ENCODE data around the gene CAPG. TPM values are rescaled to one million over a fixed set of nuclear protein-coding genes. Genes with fewer than 3 reads are reported as not detected.

CAPG gene
- total RNA-seq, 2 experiments from 2014 or later: 167 to 177 TPM

DNA sequence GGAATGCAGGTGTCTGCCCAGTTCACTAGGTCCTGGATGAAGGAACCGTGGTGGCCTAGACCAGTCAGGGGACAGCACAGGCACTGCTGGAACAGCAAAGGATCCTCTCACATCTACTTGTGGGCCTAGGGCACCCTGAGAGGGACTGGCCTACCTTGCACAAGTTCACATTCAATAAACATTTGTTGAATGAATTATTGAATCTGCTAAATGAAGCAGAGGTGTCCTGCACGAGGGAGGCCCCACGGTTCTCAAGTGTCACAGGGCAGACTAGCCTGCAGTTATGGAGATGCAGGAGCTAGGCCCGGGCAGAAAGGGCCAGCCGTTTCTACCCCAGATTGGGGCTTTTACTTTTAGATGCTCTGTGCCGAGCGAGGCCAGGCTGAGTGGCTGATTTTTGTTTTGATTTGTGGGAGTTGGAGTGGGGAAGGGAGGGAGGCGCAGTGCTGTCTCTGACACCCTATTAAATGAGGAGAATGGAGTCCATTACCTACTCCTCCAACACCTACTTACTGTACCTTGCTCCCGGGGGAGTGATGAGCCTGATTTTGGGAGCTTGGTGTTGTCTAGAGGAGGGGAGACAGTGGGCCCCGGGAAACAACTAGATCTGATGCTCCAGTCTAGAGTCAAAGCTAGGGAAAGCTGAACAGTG is 26.8 kb upstream of the CAPG start:
- H3K4me3 Mint-ChIP-seq: peak overlapping the region; percentile 77

GRCh38 chr2:85435981-85436835 is 26.0 kb upstream of the CAPG start:
- Mint-ChIP-seq H3K9me3 (no peaks in the 10 kb centered on the region), H3K27me3 (no peaks in the 10 kb centered on the region), H3K27ac (peak overlapping the region; percentile 47), H3K36me3 (ENCODE audit: low read depth) (no peaks in the 10 kb centered on the region), H3K4me1 (peaks cover 40% of the 10 kb centered on the region), H3K4me3 (no peak overlapping the region)
- POLR2A ChIA-PET: interaction anchor here (0.5 to 7.4 kb wide), 4 partner anchors 10 to 109 kb away, joined by 3 to 143 read pairs (median 12); partner anchors contain the start of genes MAT2A and TGOLN2
- no peak for DNase-seq
- CTCF ChIA-PET: interaction anchor here (2.6 kb wide), 1 partner anchor 116 kb away, joined by 7 read pairs; no protein-coding TSS in a partner anchor

More for the DNA sequence above, 26.8 kb upstream of the CAPG start:
- POLR2A ChIA-PET: interaction anchor here (0.7 to 7.4 kb wide), 14 partner anchors 8 to 159 kb away, joined by 3 to 143 read pairs (median 9); partner anchors contain the start of genes ELMOD3, MAT2A, RETSAT and RNF181
- Mint-ChIP-seq H3K9me3 (no peaks in the 10 kb centered on the region), H3K27ac (peak overlapping the region; percentile 78), H3K36me3 (ENCODE audit: low read depth) (no peaks in the 10 kb centered on the region), H3K4me1 (peaks cover 40% of the 10 kb centered on the region), H3K27me3 (no peaks in the 10 kb centered on the region)
- CTCF ChIA-PET: interaction anchor here (0.7 to 2.7 kb wide), 6 partner anchors 9 to 137 kb away, joined by 3 to 18 read pairs (median 6); partner anchors contain the start of gene MAT2A
- DNase-seq: no peak

GRCh38 chr2:85435220-85435958 is 25.2 kb upstream of the CAPG start:
- POLR2A ChIA-PET: interaction anchor here (2.1 kb wide), 1 partner anchor 103 kb away, joined by 6 read pairs; the partner anchor contains the start of gene MAT2A
- H3K27me3 Mint-ChIP-seq: no peaks in the 10 kb centered on the region
- CTCF ChIA-PET: no interaction called here

DNA sequence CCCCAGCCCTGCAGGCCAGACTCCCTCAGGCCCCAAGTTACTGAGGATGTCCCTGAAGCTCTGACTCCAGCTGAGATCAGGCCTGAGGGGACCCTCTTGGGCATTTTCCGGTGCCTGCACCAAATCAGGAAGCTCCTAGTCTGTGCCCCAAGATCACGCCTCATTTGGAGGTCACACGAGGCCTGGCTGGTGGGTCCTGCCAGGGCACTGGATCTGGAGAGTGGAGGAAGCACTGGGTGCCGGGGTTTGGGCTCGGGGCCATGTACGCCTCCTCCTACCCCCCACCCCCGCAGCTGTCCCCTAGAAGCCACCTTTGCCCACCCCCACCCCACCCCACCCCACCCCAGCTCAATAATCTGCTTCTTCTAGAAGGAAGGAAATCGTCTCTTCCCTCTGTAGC is 24.5 kb upstream of the CAPG start:
- H3K4me3 Mint-ChIP-seq: no peak overlapping the region
- DNase-seq: no peak
- H3K36me3 Mint-ChIP-seq (ENCODE audit: low read depth): no peaks in the 10 kb centered on the region
- no peaks in the 10 kb centered on the region for H3K27me3 Mint-ChIP-seq
- no peaks in the 10 kb centered on the region for H3K9me3 Mint-ChIP-seq
- POLR2A ChIA-PET: interaction anchor here (1.0 to 2.1 kb wide), 2 partner anchors 15 to 104 kb away, joined by 3 to 6 read pairs; partner anchors contain the start of gene MAT2A
- no peak overlapping the region for H3K27ac Mint-ChIP-seq
- H3K4me1 Mint-ChIP-seq: peaks cover 28% of the 10 kb centered on the region
- CTCF ChIA-PET: no interaction called here

More at GRCh38 chr2:85435220-85435958, 25.2 kb upstream of the CAPG start:
- Mint-ChIP-seq H3K4me1 (peaks cover 34% of the 10 kb centered on the region), H3K27ac (no peak overlapping the region), H3K36me3 (ENCODE audit: low read depth) (no peaks in the 10 kb centered on the region), H3K9me3 (no peaks in the 10 kb centered on the region), H3K4me3 (no peak overlapping the region)
- no peak for DNase-seq

DNA sequence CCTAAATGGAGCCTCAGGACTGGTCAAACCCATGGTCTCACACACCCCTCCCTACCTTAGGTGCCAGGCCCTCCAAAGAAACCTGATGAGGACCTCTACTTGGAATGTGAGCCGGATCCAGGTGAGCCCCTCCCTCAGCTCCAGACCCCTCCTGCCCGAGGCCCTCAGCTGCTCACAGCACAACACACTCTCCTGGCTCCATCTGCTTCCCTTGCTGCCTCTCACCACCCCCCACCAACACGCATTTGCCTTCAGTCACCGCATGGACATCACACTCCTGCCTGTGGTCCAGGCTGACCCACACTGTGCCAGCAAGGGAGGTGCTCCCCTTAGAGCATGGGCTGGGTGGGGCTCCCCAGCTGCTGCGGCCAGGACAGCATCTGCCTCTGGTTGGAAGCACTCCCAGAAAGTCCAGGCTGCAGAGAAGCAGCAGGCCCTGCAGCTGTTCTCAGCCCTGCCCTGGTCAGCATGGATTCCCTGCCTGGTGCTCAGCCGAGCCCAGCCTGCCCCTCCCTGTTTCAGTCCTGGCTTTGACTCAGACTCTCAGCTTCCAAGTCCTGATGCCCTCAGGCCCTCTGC is 23.4 kb upstream of the CAPG start:
- POLR2A ChIA-PET: interaction anchor here (2.1 kb wide), 1 partner anchor 105 kb away, joined by 6 read pairs; the partner anchor contains the start of gene MAT2A
- Mint-ChIP-seq H3K27ac (no peak overlapping the region), H3K4me3 (no peak overlapping the region), H3K27me3 (no peaks in the 10 kb centered on the region), H3K36me3 (ENCODE audit: low read depth) (no peaks in the 10 kb centered on the region), H3K4me1 (peaks cover 17% of the 10 kb centered on the region), H3K9me3 (no peaks in the 10 kb centered on the region)
- no peak for DNase-seq
- CTCF ChIA-PET: interaction anchor here (0.6 to 1.1 kb wide), 2 partner anchors 105 to 144 kb away, joined by 3 read pairs; partner anchors contain the start of gene MAT2A

DNA sequence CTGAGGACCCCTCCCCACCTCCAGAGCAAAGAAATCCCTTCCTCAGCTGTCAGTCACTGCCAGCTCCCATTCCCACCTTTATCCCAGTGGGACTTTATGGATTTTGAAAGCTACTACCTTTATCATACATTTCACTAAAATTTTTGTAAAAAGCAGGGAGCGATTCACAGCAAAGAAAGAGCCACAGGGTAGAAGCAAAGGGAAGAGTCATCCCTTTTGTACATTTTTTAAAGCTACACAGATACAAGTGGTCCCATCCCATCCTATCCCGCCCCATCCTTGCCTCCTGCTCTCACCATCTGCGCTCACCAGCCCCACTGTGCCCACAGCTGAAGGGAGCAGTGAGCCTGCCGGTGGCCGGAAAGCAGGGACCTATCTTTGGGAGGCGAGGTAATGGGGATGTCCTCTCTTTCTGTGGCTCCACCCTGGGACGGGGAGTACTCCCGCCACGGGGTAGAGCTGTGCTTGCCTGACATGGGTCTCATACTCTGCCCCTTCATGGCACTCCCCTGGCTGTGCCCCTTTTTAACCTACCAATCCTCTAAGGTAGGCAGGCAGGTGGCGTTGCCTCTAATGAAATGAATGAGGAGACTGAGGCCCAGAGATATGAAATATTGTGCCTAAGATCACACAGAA is 21.5 kb upstream of the CAPG start:
- no peak for DNase-seq
- Mint-ChIP-seq H3K27me3 (no peaks in the 10 kb centered on the region), H3K4me1 (peaks cover 2% of the 10 kb centered on the region), H3K4me3 (no peak overlapping the region), H3K9me3 (no peaks in the 10 kb centered on the region), H3K36me3 (ENCODE audit: low read depth) (no peaks in the 10 kb centered on the region), H3K27ac (no peak overlapping the region)
- ChIA-PET POLR2A (interaction anchor here (1.0 to 4.8 kb wide), 2 partner anchors 12 to 108 kb away, joined by 4 to 44 read pairs; partner anchors contain the start of genes MAT2A and SH2D6), CTCF (interaction anchor here (0.9 kb wide), 1 partner anchor 120 kb away, joined by 3 read pairs; no protein-coding TSS in a partner anchor)

DNA sequence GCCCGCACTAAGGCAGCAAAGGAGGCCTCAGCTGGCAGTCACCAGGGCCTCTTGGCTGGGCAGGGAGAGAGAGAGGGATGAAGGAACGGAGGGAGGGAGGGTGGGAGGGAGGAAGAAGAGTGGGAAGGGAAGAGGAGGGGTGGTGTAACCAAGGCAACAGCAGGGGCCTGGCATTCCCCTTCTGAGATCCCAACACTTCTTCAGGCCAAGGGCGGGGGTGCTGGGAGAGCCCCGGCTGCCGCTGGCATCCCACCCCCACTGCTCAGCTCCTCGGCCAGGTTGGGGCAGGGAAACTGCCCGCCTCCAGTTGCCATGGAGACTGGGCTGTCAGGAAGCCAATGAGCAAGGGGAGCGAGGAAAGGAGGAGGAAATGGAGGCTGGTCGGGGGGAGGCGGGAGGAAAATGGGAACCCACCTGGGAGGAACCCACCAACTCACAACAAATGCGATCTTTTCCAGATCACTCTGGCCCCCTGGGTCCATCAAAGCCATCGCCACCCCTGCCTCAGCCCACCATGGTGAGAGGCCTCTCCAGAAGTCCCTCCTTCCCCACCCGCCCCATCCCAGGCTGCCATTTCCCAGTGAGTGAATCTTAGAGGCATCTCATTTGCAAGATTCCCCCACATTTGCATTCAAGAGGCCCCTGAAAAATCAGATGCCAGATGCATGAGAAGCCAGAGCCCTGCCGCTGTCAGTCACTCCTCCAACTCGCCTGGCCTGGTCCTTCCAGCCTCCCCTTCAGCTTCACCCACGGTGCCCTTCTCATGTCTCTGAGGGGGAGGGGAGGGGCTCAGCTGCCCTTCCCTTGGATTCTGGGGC is 20.8 kb upstream of the CAPG start:
- no peaks in the 10 kb centered on the region for H3K4me1 Mint-ChIP-seq
- DNase-seq: no peak
- no peaks in the 10 kb centered on the region for H3K36me3 Mint-ChIP-seq (ENCODE audit: low read depth)
- H3K9me3 Mint-ChIP-seq: no peaks in the 10 kb centered on the region
- ChIA-PET POLR2A (interaction anchor here (1.0 to 4.8 kb wide), 3 partner anchors 12 to 115 kb away, joined by 4 to 44 read pairs (median 4); partner anchors contain the start of genes MAT2A and SH2D6), CTCF (interaction anchor here (0.9 to 3.4 kb wide), 2 partner anchors 12 to 121 kb away, joined by 3 to 17 read pairs; partner anchors contain the start of gene SH2D6)
- H3K27me3 Mint-ChIP-seq: no peaks in the 10 kb centered on the region
- H3K4me3 Mint-ChIP-seq: no peak overlapping the region
- no peak overlapping the region for H3K27ac Mint-ChIP-seq

DNA sequence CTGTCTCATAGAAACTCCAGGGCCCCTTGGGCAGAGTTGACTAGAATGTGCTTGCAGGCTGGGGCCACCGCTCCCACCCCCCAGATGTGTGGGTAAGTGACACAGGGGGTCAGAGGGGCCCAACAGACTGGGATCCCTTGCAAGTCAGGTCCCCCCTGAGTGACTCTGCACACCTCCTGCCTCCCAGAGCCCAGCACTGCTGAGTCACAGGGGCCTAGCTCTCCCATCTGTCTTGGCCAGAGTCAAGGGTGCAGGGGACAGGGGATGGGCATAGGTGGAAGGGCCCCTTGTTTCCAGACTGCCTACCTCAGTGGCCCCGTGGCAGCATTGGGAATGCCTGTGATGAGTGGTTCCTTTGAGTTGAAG is 19.7 kb upstream of the CAPG start:
- POLR2A ChIA-PET: interaction anchor here (1.1 to 4.8 kb wide), 5 partner anchors 8 to 166 kb away, joined by 3 to 44 read pairs (median 18); partner anchors contain the start of genes MAT2A, RNF181 and SH2D6
- Mint-ChIP-seq H3K4me1 (no peaks in the 10 kb centered on the region), H3K27ac (no peak overlapping the region), H3K9me3 (no peaks in the 10 kb centered on the region), H3K36me3 (ENCODE audit: low read depth) (no peaks in the 10 kb centered on the region), H3K27me3 (no peaks in the 10 kb centered on the region), H3K4me3 (no peak overlapping the region)
- no peak for DNase-seq
- CTCF ChIA-PET: interaction anchor here (0.8 to 3.4 kb wide), 3 partner anchors 11 to 127 kb away, joined by 3 to 17 read pairs (median 8); partner anchors contain the start of gene SH2D6

- no peak for DNase-seq
- no peak overlapping the region for H3K27ac Mint-ChIP-seq
- H3K9me3 Mint-ChIP-seq: no peaks in the 10 kb centered on the region
- H3K4me1 Mint-ChIP-seq: no peaks in the 10 kb centered on the region
- no peak overlapping the region for H3K4me3 Mint-ChIP-seq
- ChIA-PET POLR2A (interaction anchor here (1.1 to 4.8 kb wide), 6 partner anchors 9 to 166 kb away, joined by 3 to 44 read pairs (median 11); partner anchors contain the start of genes MAT2A, RNF181 and SH2D6), CTCF (interaction anchor here (0.8 to 3.4 kb wide), 3 partner anchors 10 to 128 kb away, joined by 3 to 17 read pairs (median 8); partner anchors contain the start of gene SH2D6)
- H3K36me3 Mint-ChIP-seq (ENCODE audit: low read depth): no peaks in the 10 kb centered on the region
- H3K27me3 Mint-ChIP-seq: no peaks in the 10 kb centered on the region
These were observed 19.2 kb upstream of the CAPG start for GRCh38 chr2:85429213-85429923.

DNA sequence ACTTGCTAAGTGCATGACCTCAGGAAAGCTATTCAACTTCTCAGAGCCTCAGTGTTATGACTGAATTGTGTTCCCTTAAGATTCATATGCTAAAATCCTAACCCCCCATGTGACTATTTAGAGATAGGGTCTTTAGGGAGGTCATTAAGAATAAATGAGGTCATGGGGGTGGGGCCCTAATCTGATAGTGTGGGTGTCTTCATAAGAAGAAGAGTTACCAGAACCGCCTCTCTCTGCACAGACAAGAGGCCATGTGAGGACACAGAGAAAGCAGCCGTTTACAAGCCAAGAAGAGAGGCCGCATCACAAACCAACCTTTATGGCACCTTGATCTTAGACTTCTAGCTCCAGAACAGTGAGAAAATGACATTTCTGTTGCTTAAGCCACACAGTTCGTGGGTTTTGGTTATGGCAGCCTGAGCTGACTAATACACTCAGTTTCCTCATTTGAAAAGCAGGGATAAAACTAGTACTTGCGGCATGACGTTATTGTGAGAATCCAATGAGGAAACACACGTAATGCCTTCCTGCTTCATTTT is 18.2 kb upstream of the CAPG start:
- no peak for DNase-seq
- POLR2A ChIA-PET: interaction anchor here (0.6 to 4.8 kb wide), 7 partner anchors 9 to 195 kb away, joined by 3 to 44 read pairs (median 4); partner anchors contain the start of genes MAT2A and SH2D6
- H3K27me3 Mint-ChIP-seq: no peaks in the 10 kb centered on the region
- no peaks in the 10 kb centered on the region for H3K36me3 Mint-ChIP-seq (ENCODE audit: low read depth)
- no peaks in the 10 kb centered on the region for H3K4me1 Mint-ChIP-seq
- CTCF ChIA-PET: interaction anchor here (1.0 to 3.4 kb wide), 3 partner anchors 9 to 123 kb away, joined by 3 to 17 read pairs (median 8); partner anchors contain the start of gene SH2D6
- no peak overlapping the region for H3K4me3 Mint-ChIP-seq
- no peak overlapping the region for H3K27ac Mint-ChIP-seq
- H3K9me3 Mint-ChIP-seq: no peaks in the 10 kb centered on the region

Measured in activated CD4-positive, alpha-beta memory T cell treated with anti-CD3 and anti-CD28 coated beads, Interleukin-2, amount 10 ng/mL, durations not matched to agents 7 days and 5 days (primary cell).